Measurements from ENCODE around the gene SMC6.

SMC6 gene

GRCh38 chr2:17759805-17760204 lies 6.2 kb upstream of the SMC6 start:
- no peak for DNase-seq

- no peak for DNase-seq
Observed at GRCh38 chr2:17758118-17758517, 4.5 kb upstream of the SMC6 start.

- DNase-seq = no peak
Observed at GRCh38 chr2:17757321-17757720, 3.7 kb upstream of the SMC6 start.

GRCh38 chr2:17756668-17757067 lies 3.1 kb upstream of the SMC6 start:
- DNase-seq = no peak

GRCh38 chr2:17754773-17755425 lies 1.3 kb upstream of the SMC6 start:
- no peak for DNase-seq

GRCh38 chr2:17752892-17753802 lies 463 bp downstream of the SMC6 start:
- peak; percentile 57 for DNase-seq

- DNase-seq = no peak
Observed at GRCh38 chr2:17752246-17752645, 1.4 kb downstream of the SMC6 start.

- no peak for DNase-seq
Observed at GRCh38 chr2:17749753-17750438, 3.7 kb downstream of the SMC6 start.

GRCh38 chr2:17748745-17749144 lies 4.9 kb downstream of the SMC6 start:
- no peak for DNase-seq

- DNase-seq = no peak
Observed at GRCh38 chr2:17747684-17748452, 5.7 kb downstream of the SMC6 start.

GRCh38 chr2:17740203-17740602 lies 13.4 kb downstream of the SMC6 start:
- no peak for DNase-seq

GRCh38 chr2:17736989-17737388 lies 16.6 kb downstream of the SMC6 start:
- DNase-seq = no peak

GRCh38 chr2:17735864-17736263 lies 17.7 kb downstream of the SMC6 start:
- no peak for DNase-seq

GRCh38 chr2:17733599-17733998 lies 20.0 kb downstream of the SMC6 start:
- no peak for DNase-seq

- no peak for DNase-seq
Observed at GRCh38 chr2:17729880-17730279, 23.7 kb downstream of the SMC6 start.

- no peak for DNase-seq
Observed at GRCh38 chr2:17728210-17728609, 25.4 kb downstream of the SMC6 start.

- DNase-seq = no peak
Observed at GRCh38 chr2:17719562-17720371, 33.8 kb downstream of the SMC6 start.

- DNase-seq = no peak
Observed at GRCh38 chr2:17718689-17719088, 34.9 kb downstream of the SMC6 start.

- DNase-seq = no peak
Observed at GRCh38 chr2:17717666-17718065, 35.9 kb downstream of the SMC6 start.

- DNase-seq = no peak
Observed at GRCh38 chr2:17713291-17713690, 40.3 kb downstream of the SMC6 start.

- no peak for DNase-seq
Observed at GRCh38 chr2:17710547-17711248, 42.9 kb downstream of the SMC6 start.
